HepG2 (cell line): ENCODE data around the gene TMEM131. TPM values are rescaled to one million over a fixed set of nuclear protein-coding genes. Genes with fewer than 3 reads are reported as not detected.

ENCODE experiments used
- ATAC-seq: fragments of 200-7000 bp; cut with Tn5 transposase; 3 replicates; pipeline ENCODE4 v1.9.1; 2020; ENCODE audit warnings: mild to moderate bottlenecking, moderate library complexity
- BruUV-seq: library from RNA; stranded (reverse); fragments of 400-500 nt; replicated peaks from 2 replicates; lab custom pipeline; 2021; lab: Mats Ljungman, UMichigan
- CTCF ChIA-PET: fragments of 300-600 bp; formaldehyde crosslinking; extraction: SDS; loops from one replicate; lab custom pipeline; 2021; ENCODE audit warnings: low total read pairs, inconsistent platforms, low intra/inter-chr PET ratio; lab: Yijun Ruan, JAX
- POLR2A ChIA-PET: fragments of 350-600 bp; sonication (Branson Sonifier 250); formaldehyde crosslinking; loops from one replicate; lab custom pipeline; 2020; ENCODE audit warnings: antibody characterized with exemption, inconsistent platforms; lab: Yijun Ruan, JAX
- DNase-seq: peaks from one replicate; pipeline ENCODE4 v3.0.0-alpha.2; 2015; ENCODE audit warnings: low spot score
- FAIRE-seq: peaks from 3 replicates; lab custom pipeline; 2011; peaks lifted over from hg19 to GRCh38; lab: Jason Lieb, UNC
- H2AFZ ChIP-seq: one replicate; pipeline ENCODE4 v1.6.1; 2011; ENCODE audit warnings: low read length, inconsistent platforms
- H3K27ac ChIP-seq: fragments of 300-600 bp; 3 replicates; pipeline ENCODE4 v1.8.0; 2011; ENCODE audit warnings: mixed run types, mild to moderate bottlenecking, mixed read lengths, low read length, inconsistent platforms; ENCODE audit not compliant: insufficient read depth; ENCODE audit errors: extremely low read length
- H3K27me3 ChIP-seq, 2 experiments: fragments of 200-600 bp in 1 of 2; 2 replicates in 1 of 2; 3 replicates in 1 of 2; pipeline versions ENCODE4 v1.6.0 to v1.8.0; 2011; ENCODE audit warnings: low read length in 2 of 2, mild to moderate bottlenecking in 2 of 2, moderate library complexity in 2 of 2, inconsistent platforms in 1 of 2; ENCODE audit not compliant: insufficient read depth in 2 of 2, control insufficient read depth in 1 of 2
- H3K36me3 ChIP-seq, 2 experiments: fragments of 200-600 bp in 1 of 2; replicated peaks in 1 of 2; 2 replicates in 1 of 2; 3 replicates in 1 of 2; pipeline versions ENCODE4 v1.5.1 to v1.8.0; 2011; ENCODE audit warnings: low read length in 2 of 2, inconsistent platforms in 1 of 2; ENCODE audit not compliant: insufficient read depth in 2 of 2, control insufficient read depth in 1 of 2
- H3K4me1 ChIP-seq: 2 replicates; pipeline ENCODE4 v1.5.1; 2012; ENCODE audit warnings: low read length, inconsistent platforms; ENCODE audit not compliant: insufficient read depth
- H3K4me2 ChIP-seq: 2 replicates; pipeline ENCODE4 v1.6.0; 2011; ENCODE audit warnings: low read depth, low read length, inconsistent platforms
- H3K4me3 ChIP-seq, 3 experiments: fragments of 200-600 bp in 1 of 3; sonication (generic), shearing (Covaris generic) in 1 of 3; replicated peaks in 1 of 3; 2 replicates each; pipeline ENCODE4 v1.5.1; 2011 to 2016; ENCODE audit warnings: low read length in 3 of 3, inconsistent platforms in 2 of 3, low read depth in 2 of 3, mild to moderate bottlenecking in 2 of 3, control low read depth in 1 of 3, mixed read lengths in 1 of 3; ENCODE audit not compliant: insufficient read depth in 1 of 3
- H3K79me2 ChIP-seq: one replicate; pipeline ENCODE4 v1.6.1; 2011; ENCODE audit warnings: low read length, inconsistent platforms; ENCODE audit not compliant: insufficient read depth
- H3K9ac ChIP-seq: 2 replicates; pipeline ENCODE4 v1.6.0; 2011; ENCODE audit warnings: mild to moderate bottlenecking, low read depth, low read length, inconsistent platforms; ENCODE audit not compliant: insufficient read depth
- H3K9me3 ChIP-seq: 2 replicates; pipeline ENCODE4 v1.5.1; 2012; ENCODE audit warnings: mild to moderate bottlenecking, low read length
- H4K20me1 ChIP-seq: 2 replicates; pipeline ENCODE4 v1.6.0; 2011; ENCODE audit warnings: inconsistent platforms, mild to moderate bottlenecking, low read length, moderate library complexity; ENCODE audit not compliant: insufficient read depth
- KMT2A ChIP-seq: sonication (generic); formaldehyde crosslinking; IDR thresholded peaks from 2 replicates; pipeline ENCODE4 v1.4.0; 2020; ENCODE audit warnings: missing genetic modification reagents
- SYNCRIP ChIP-seq: fragments of 200-400 bp; formaldehyde crosslinking; IDR thresholded peaks from 2 replicates; pipeline ENCODE4 v1.6.1; 2018; ENCODE audit warnings: mild to moderate bottlenecking, low read depth, low read length; ENCODE audit not compliant: insufficient read depth
- YY1 ChIP-seq: IDR thresholded peaks from 2 replicates; pipeline ENCODE4 v1.6.1; 2011; ENCODE audit warnings: low read length, low read depth, moderate library complexity, mild to moderate bottlenecking; ENCODE audit not compliant: insufficient read depth, insufficient replicate concordance
- ZNF232 ChIP-seq: sonication (generic); formaldehyde crosslinking; IDR thresholded peaks from 2 replicates; pipeline ENCODE4 v1.4.0; 2020; ENCODE audit warnings: missing genetic modification reagents, borderline replicate concordance
- ZNF816 ChIP-seq: sonication (generic); formaldehyde crosslinking; IDR thresholded peaks from 2 replicates; pipeline ENCODE4 v1.8.0; 2022; ENCODE audit warnings: missing genetic modification reagents, mild to moderate bottlenecking, borderline replicate concordance
- WGBS: methylation state at CpG from one replicate; pipeline ENCODE4 v1.1.6; 2017; ENCODE audit warnings: low lambda C conversion rate; 5-methylcytosine and 5-hydroxymethylcytosine counted together
- in situ Hi-C: cut with HindIII; loops from 2 replicates; pipeline ENCODE4 v1.10.0; 2017; ENCODE audit warnings: low pct_unique_long_range_greater_than_20kb; ENCODE audit not compliant: extremely low pct_ligation_motif_present
- intact Hi-C: fragments of 100-400 bp; cut with micrococcal nuclease; formaldehyde crosslinking; loops from one replicate; pipeline ENCODE4 v1.10.0; 2022; ENCODE audit not compliant: unreplicated experiment
- polyA plus RNA-seq, 8 experiments: library from polyadenylated mRNA; depleted of rRNA in 3 of 8; stranded (reverse) in 7 of 8; unstranded in 1 of 8; fragments of >200 nt; fragmentation: Illumina TruSeq in 4 of 8; extraction: Trizol in 4 of 8; gene quantifications; 2 replicates each; pipeline versions ENCODE4 v1.2.1 to v1.2.3, GENCODE V29; 2011 to 2016; ENCODE audit warnings: low read depth in 4 of 8, missing spikeins in 1 of 8, mixed read lengths in 1 of 8; ENCODE audit not compliant: insufficient read depth in 1 of 8
- total RNA-seq, 5 experiments: library from RNA; depleted of rRNA; stranded (reverse); fragments of >200 nt; fragmentation: Illumina TruSeq; extraction: Trizol; gene quantifications; 2 replicates each; pipeline ENCODE4 v1.2.3, GENCODE V29; 2016; ENCODE audit warnings: low read depth in 1 of 5
- TF ChIP-seq, protein P1 (sequence below): sonication (generic); formaldehyde crosslinking; conservative IDR thresholded peaks from 2 replicates; pipeline ENCODE4 v1.5.0; 2020; ENCODE audit warnings: missing genetic modification reagents
- TF ChIP-seq, protein P2 (sequence below): sonication (generic); formaldehyde crosslinking; IDR thresholded peaks from 2 replicates; pipeline ENCODE4 v1.4.0; 2020; ENCODE audit warnings: mild to moderate bottlenecking, missing genetic modification reagents, borderline replicate concordance

Gene TMEM131
- total and polyA plus RNA-seq, 2 of the 13 experiments (the other 11 are each of a cell fraction or from before 2014, with no cell fraction given), result 17.9 to 19.5 TPM

DNA sequence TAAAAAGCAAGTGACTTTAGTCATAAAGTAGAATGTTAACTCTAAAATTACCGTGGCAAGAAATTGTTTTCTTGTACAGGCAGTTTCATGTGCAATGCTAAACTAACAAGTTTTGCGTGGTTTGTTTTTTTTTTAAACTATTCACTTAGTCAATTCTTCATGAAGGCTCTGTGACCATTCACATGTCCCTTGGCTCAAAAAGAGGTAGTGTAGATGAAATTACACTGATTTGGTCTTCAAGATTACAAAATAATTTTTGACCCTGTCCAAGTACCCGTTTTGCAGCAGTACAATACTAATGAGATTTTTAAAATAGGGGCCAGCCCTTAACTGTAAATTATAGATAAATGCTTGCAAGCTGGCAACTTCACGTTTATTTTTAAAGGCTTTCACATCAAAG, 1.3 kb downstream of the TMEM131 start (continued):
- TF ChIP-seq, protein P1, sequence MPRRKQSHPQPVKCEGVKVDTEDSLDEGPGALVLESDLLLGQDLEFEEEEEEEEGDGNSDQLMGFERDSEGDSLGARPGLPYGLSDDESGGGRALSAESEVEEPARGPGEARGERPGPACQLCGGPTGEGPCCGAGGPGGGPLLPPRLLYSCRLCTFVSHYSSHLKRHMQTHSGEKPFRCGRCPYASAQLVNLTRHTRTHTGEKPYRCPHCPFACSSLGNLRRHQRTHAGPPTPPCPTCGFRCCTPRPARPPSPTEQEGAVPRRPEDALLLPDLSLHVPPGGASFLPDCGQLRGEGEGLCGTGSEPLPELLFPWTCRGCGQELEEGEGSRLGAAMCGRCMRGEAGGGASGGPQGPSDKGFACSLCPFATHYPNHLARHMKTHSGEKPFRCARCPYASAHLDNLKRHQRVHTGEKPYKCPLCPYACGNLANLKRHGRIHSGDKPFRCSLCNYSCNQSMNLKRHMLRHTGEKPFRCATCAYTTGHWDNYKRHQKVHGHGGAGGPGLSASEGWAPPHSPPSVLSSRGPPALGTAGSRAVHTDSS (CRISPR knock-in tag), result no peak
- no peak for TF ChIP-seq KMT2A (CRISPR knock-in tag)
- TF ChIP-seq ZNF232 (CRISPR knock-in tag), result no peak
- no peak for TF ChIP-seq SYNCRIP
- 0 out of 2 replicates have a peak, but pooled peaks have one; percentile 50 for TF ChIP-seq ZNF816

DNA sequence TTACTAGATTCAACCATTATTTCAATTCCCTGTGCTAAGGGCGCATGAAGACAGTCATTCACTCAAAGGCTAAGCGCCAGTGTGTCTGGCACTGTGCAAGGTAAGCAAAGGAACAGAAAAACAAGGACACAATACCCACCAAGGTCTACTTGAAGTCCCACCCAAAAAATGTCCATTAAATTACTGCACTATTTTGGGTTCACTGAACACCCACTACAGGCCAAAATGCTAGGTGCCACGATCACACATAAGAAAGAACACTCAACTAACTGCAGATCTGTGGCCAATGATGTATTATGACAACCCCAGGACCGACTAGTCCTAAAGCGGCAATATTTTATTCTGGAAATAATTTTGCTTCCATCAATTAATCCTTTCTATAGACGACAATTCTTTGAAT, 1.8 kb downstream of the TMEM131 start:
- 44% methylated on average over 6 of the region's 6 CpGs for WGBS
- ATAC-seq (no peak), DNase-seq (no peak), FAIRE-seq (no peak)
- Histone ChIP-seq H3K36me3 (no peaks in the 10 kb centered on the region), H4K20me1 (peaks cover 47% of the 10 kb centered on the region), H3K79me2 (peaks cover 65% of the 10 kb centered on the region), H2AFZ (no peak overlapping the region), H3K9ac (peak overlapping the region; percentile 98), H3K9me3 (no peaks in the 10 kb centered on the region), H3K4me2 (peak overlapping the region; percentile 99), H3K4me3 (peak overlapping the region; percentile 86 to 100 (median 98); a peak in 5 of 6 replicates), H3K27ac (no peak overlapping the region), H3K27me3 (no peaks in the 10 kb centered on the region; a peak in 1 of 5 replicates), H3K4me1 (peaks cover 70% of the 10 kb centered on the region)
- in situ Hi-C loops (no loop called here), intact Hi-C loops (loop anchor here (2.0 to 10.0 kb wide), 3 partner anchors 37 to 271 kb away; no protein-coding TSS in a partner anchor)
- BruUV-seq, result no TSS peak
- ChIA-PET POLR2A (no interaction called here), CTCF (no interaction called here)
- TF ChIP-seq YY1, result no peak
- TF ChIP-seq, protein P2, sequence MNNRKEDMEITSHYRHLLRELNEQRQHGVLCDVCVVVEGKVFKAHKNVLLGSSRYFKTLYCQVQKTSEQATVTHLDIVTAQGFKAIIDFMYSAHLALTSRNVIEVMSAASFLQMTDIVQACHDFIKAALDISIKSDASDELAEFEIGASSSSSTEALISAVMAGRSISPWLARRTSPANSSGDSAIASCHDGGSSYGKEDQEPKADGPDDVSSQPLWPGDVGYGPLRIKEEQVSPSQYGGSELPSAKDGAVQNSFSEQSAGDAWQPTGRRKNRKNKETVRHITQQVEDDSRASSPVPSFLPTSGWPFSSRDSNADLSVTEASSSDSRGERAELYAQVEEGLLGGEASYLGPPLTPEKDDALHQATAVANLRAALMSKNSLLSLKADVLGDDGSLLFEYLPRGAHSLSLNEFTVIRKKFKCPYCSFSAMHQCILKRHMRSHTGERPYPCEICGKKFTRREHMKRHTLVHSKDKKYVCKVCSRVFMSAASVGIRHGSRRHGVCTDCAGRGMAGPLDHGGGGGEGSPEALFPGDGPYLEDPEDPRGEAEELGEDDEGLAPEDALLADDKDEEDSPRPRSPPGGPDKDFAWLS (CRISPR knock-in tag), result no peak
